LoVo (cell line): ENCODE results near the gene MXRA8.

Experiments used
- DNase-seq: peaks from one replicate; pipeline ENCODE4 v3.0.0-alpha.2; 2016; ENCODE audit warnings: low spot score

Gene MXRA8

DNA sequence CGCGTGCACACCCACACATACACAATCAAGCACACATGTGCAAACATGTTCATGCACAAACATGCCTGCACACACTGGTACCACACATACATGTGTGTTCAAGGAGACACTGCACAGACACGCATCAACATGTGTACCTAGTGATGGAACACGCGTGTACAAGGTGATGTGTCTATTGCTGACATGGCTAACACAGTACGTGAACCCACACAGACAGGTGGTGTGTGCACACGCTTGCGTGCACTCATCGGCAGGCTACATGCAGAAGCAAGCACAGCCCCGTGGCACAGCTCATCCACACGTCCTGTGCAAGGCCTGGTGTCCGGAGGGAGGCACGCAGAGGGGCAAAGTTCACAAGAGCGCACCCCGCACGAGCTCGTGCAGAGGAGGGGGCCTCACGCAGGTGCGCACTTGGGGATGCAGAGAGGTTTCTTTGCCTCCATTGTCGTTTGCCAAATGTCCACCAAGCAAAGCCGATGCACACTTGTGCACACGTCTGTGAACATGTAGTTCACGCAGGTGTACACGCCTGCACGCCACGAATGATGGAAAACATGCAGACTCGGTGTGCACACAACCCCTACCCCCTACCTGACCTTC, 51.6 kb downstream of the MXRA8 start:
- DNase-seq, result no peak

DNA sequence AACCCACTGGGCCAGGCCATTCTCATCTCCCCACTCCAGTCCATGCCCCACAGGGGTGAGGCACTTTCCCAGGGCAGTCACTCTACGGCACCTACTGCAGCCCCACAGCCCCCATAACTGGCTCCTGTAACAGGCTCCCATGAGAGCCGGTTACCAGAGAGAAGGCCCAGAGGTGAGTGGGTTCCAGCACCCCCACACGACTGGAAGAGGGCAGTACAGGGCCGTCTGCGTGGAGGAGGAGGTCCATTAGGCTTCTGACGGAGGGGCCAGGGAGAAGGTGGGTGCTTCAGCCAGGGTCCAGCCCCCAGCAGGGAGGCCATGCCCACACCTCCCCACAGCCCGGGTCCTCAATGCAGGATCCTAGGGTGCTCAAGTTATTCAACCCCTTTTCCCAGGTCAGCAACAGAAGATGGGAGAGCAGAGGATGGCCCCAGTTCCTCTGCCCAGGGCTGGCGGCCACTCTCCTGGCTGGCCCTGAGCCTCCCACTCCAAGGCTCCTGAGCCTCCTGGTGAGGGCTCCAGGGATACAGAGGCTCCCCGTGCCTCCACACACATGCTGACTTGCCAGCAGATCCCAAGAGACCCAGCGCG, 52.2 kb downstream of the MXRA8 start:
- DNase-seq, result no peak

DNA sequence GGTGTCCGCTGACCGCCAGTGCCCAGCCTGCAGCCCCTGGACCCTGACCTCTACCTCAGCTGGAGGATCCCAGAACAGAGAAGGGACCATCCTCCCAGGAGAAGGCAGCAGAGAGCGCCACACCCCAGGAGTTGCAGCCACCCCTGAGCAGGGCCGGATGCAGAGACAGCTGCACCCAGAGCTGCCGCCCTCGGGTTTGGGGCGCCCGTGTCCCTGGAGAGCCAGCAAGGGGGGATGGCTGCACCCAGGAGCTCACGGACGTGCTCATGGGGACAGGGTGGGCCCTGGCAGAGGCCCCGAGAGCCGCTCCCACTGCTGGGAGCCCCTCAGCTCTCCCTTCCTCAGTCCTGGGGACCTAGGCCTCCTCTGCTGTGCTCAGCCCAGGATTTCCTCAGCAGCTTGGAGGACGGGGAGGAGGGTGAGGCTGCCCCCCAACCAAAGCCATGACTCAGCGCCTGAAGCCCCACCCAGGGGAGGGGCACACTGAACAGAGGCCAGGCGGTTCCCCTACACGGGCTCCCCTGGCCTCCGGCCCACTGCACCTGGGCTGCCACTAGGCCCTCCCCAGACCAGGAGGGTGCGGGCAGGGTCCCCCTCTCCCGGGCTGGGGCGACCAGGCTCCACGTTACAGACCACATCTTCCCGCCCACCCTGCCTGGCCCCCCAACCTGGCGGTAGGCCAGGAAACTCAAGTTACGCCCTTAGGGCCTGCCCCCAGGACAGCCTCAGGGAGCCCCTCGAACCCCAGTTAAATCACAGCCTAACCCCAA, 52.9 kb downstream of the MXRA8 start:
- no peak for DNase-seq

DNA sequence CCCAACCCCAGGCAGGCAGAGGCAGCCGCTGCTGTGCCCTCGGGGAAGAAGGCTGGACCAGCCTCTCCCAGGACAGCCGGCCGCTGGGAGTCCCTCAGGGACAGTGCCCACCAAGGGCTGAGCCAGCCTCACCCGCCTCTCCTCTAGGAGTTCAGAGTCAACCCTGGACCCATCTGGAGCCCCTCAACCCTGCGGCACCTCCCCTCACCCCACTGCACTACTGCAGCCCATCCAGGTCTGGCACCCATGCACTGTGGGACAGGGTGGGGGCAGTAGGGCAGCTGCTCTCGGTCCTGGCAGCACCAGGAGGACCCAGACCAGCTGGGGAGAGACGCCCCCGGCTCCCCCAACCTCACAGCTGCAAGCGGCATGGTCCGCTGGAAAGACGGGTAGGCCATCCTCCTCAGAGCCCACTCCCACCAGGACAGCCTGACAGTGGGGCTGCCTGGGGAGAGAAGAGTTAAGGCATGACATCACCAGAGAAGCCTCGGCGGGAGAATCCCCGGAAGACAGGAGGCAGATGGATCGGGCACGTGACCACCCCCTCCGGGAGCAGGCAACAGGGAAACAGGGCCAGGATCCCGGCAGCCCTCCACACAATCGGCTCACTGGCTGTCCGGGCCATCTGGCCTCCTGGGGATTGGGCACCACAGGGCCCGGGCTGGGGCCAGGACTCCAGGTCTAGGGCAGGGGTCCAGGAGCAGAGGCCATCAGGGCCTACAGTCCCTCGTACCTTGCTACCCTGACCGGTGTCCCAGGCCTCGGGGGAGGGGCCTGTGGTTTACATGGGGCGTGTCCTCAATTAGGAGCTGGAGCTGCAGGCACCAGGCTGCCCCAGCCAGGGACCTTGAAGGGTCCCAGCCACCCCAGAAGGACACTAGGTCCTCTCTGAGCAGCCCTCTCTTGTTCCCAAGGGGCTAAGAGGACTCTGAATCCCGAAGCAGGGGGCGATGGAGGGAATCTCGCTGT, 53.7 kb downstream of the MXRA8 start:
- no peak for DNase-seq

DNA sequence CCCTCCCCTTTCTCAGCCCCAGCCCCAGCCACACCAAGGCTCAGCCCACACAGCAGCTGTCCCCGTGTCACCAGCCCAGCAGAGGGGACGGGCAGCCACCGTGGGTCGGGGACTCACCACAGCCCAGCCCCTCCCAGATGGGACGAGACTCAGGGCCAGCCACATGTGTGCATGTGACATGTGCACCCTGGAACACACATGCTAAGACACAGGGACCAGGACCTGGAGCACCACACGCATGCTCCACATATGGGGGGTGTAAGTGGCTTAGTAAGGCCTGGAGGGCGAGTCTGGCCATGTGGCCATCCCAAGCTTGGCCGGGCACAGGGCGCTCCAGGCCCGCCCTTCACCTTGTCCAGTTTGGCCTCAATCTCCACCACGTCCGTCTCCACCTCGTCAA, 54.6 kb downstream of the MXRA8 start:
- DNase-seq, result no peak

DNA sequence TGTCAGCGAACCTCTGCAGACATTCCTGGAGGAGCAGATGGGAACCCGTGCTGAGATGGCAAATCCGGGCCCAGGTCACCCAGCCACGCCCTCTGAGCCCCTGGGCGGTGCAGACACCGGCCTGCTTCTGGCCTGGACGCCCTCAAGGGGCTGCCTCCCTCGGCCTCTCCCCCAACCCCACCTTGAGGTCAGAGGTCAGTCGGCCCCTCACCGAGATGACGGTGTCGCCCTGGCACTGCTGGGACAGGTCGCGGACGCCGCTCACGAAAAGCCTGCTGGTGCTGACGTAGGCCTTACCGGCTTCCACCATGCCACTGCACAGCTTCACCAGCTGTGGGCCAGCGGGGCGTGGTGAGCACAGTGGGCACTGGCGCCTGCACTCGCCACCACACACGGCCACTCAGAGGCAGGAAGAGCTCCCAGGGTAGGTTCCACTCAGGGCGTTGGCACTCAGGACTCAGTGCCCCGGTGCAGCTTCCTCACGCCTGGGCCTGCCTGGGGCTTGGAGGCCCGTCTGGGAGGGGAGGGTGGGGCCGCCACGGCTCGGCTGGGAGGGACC, 55.3 kb downstream of the MXRA8 start:
- DNase-seq, result no peak
